ENCODE results near the gene KBTBD3.

Gene KBTBD3

GRCh38 chr11:106001304-106002012 is 75.7 kb downstream of the KBTBD3 start:
- DNase-seq (ENCODE audit: low read depth, low spot score): no peak

All from iPS DF 19.7 (cell line).